ENCODE measurements around the gene AK4.

Gene AK4

GRCh38 chr1:65146908-65147423 lies 1.0 kb upstream of the AK4 start:
- DNase-seq (ENCODE audit: low spot score): no peak
- in situ Hi-C loops (cut with MboI; ENCODE audit: low sequenced_read_pairs, unreplicated experiment): no loop called here
- TF ChIP-seq CTCF (IDR thresholded peaks at IDR 0.05; ENCODE audit: borderline replicate concordance, control extremely low read depth, extremely low read depth, insufficient read depth, missing control alignments): no peak

- DNase-seq (ENCODE audit: low spot score): peak; percentile 82
- in situ Hi-C loops (cut with MboI; ENCODE audit: low sequenced_read_pairs, unreplicated experiment): no loop called here
- TF ChIP-seq CTCF (IDR thresholded peaks at IDR 0.05; ENCODE audit: borderline replicate concordance, control extremely low read depth, extremely low read depth, insufficient read depth, missing control alignments): no peak
Measured at GRCh38 chr1:65147424-65148177, 402 bp upstream of the AK4 start.

GRCh38 chr1:65148548-65149350 lies 746 bp downstream of the AK4 start:
- in situ Hi-C loops (cut with MboI; ENCODE audit: low sequenced_read_pairs, unreplicated experiment): no loop called here
- peak; percentile 82 for DNase-seq (ENCODE audit: low spot score)
- no peak for TF ChIP-seq CTCF (IDR thresholded peaks at IDR 0.05; ENCODE audit: borderline replicate concordance, control extremely low read depth, extremely low read depth, insufficient read depth, missing control alignments)

- DNase-seq (ENCODE audit: low spot score): no peak
- no peak for TF ChIP-seq CTCF (IDR thresholded peaks at IDR 0.05; ENCODE audit: borderline replicate concordance, control extremely low read depth, extremely low read depth, insufficient read depth, missing control alignments)
- in situ Hi-C loops (cut with MboI; ENCODE audit: low sequenced_read_pairs, unreplicated experiment): no loop called here
Measured at GRCh38 chr1:65149351-65150107, 1.5 kb downstream of the AK4 start.

GRCh38 chr1:65150108-65150463 lies 2.1 kb downstream of the AK4 start:
- in situ Hi-C loops (cut with MboI; ENCODE audit: low sequenced_read_pairs, unreplicated experiment): no loop called here
- no peak for TF ChIP-seq CTCF (IDR thresholded peaks at IDR 0.05; ENCODE audit: borderline replicate concordance, control extremely low read depth, extremely low read depth, insufficient read depth, missing control alignments)
- DNase-seq (ENCODE audit: low spot score): no peak

GRCh38 chr1:65150583-65151263 lies 2.7 kb downstream of the AK4 start:
- no peak for DNase-seq (ENCODE audit: low spot score)
- TF ChIP-seq CTCF (IDR thresholded peaks at IDR 0.05; ENCODE audit: borderline replicate concordance, control extremely low read depth, extremely low read depth, insufficient read depth, missing control alignments): no peak
- in situ Hi-C loops (cut with MboI; ENCODE audit: low sequenced_read_pairs, unreplicated experiment): no loop called here
